Liver (tissue), 3 donors: ENCODE measurements around the gene SMG6.

Source experiments
- ATF3 ChIP-seq: IDR thresholded peaks from 2 replicates; pipeline ENCODE4 v1.6.1; 2016; ENCODE audit warnings: antibody characterized with exemption
- CTCF ChIP-seq: fragments of 150-350 bp; IDR thresholded peaks from 2 replicates; pipeline ENCODE4 v1.5.1; 2017; ENCODE audit warnings: improper control_type of control experiment, low read depth, low read length; ENCODE audit not compliant: missing input control
- FOXA1 ChIP-seq: IDR thresholded peaks from 2 replicates; pipeline ENCODE4 v1.6.1; 2016; ENCODE audit warnings: antibody characterized with exemption
- RAD21 ChIP-seq, 2 donors: IDR thresholded peaks; 2 replicates each; pipeline ENCODE4 v1.6.1; 2016; ENCODE audit warnings: antibody characterized with exemption in 2 of 2, mild to moderate bottlenecking in 2 of 2
- REST ChIP-seq: IDR thresholded peaks from 2 replicates; pipeline ENCODE4 v1.6.1; 2016; ENCODE audit warnings: antibody characterized with exemption, mild to moderate bottlenecking
- RXRA ChIP-seq, 2 donors: IDR thresholded peaks; 2 replicates each; pipeline ENCODE4 v1.6.1; 2017 to 2018; ENCODE audit warnings: antibody characterized with exemption in 2 of 2, mild to moderate bottlenecking in 1 of 2
- SP1 ChIP-seq: IDR thresholded peaks from 2 replicates; pipeline ENCODE4 v1.6.1; 2018; ENCODE audit warnings: antibody characterized with exemption, mild to moderate bottlenecking
- YY1 ChIP-seq: IDR thresholded peaks from 2 replicates; pipeline ENCODE4 v1.6.1; 2016; ENCODE audit warnings: antibody characterized with exemption, mild to moderate bottlenecking
- TF ChIP-seq, protein P1 (sequence below): IDR thresholded peaks from 2 replicates; pipeline ENCODE4 v1.6.1; 2016; ENCODE audit warnings: antibody characterized with exemption
- donor health status: healthy.
- donor health status: healthy.

DNA sequence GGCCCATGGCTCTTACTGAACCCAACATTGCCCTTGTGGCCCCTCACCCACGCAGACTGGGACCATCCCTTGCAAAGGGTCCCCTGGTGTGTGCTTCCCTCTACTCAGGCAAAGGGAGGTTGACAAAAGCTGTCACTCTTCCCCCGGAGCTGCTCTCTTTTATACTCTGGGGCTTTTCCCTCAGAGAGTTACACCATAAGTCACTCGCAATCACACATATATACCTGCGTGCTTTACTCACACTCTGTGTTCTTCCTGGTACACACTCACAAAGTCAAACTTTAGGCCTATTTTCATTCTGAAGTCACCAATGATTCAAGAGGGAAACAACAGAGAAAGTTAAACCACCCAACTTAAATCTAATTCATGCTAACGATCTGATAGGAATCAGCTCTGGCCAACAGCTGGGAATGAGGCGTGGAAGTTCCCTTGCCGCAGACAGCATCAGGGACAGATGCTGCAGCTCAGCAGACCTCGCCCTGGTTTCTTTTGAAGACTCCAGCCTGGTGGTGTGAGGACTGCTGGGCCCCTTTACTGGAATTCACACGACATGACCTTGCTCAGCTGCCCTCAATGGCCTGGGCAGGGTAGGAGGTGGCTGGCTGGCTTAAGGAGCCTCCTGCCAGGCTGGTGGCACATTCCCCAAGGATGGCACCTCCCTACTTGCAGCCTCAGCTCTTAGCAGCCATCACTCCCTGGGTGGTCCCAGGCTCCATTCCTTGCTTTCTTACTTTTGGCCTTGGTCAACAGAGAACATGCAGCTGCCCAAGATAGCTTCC lies 221.4 kb downstream of the SMG6 start:
- TF ChIP-seq CTCF = no peak
- no peak for TF ChIP-seq YY1
- TF ChIP-seq, protein P1, sequence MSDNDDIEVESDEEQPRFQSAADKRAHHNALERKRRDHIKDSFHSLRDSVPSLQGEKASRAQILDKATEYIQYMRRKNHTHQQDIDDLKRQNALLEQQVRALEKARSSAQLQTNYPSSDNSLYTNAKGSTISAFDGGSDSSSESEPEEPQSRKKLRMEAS = no peak
- no peak for TF ChIP-seq SP1
- TF ChIP-seq REST = no peak
- no peak for TF ChIP-seq FOXA1
- no peak for TF ChIP-seq ATF3
- no peak for TF ChIP-seq RAD21 (IDR thresholded peaks at IDR 0.05)
- no peak for TF ChIP-seq RXRA (IDR thresholded peaks at IDR 0.05)
